Fibroblast of lung (primary cell): Measurements from ENCODE around the gene OR2F2.

Experiments used
- EZH2 ChIP-seq: IDR thresholded peaks from 2 replicates; pipeline ENCODE4 v1.5.1; 2012; ENCODE audit warnings: low read length, control low read depth, mild to moderate bottlenecking; ENCODE audit errors: missing control alignments
- TF ChIP-seq, protein P1 (sequence below), 2 donors: IDR thresholded peaks in 1 of 2; conservative IDR thresholded peaks in 1 of 2; 1 replicate in 1 of 2; 2 replicates in 1 of 2; pipeline ENCODE4 v1.5.1; 2011 to 2012; ENCODE audit warnings: low read length in 2 of 2, control low read depth in 1 of 2, inconsistent platforms in 1 of 2, low read depth in 1 of 2, mild to moderate bottlenecking in 1 of 2

DNA sequence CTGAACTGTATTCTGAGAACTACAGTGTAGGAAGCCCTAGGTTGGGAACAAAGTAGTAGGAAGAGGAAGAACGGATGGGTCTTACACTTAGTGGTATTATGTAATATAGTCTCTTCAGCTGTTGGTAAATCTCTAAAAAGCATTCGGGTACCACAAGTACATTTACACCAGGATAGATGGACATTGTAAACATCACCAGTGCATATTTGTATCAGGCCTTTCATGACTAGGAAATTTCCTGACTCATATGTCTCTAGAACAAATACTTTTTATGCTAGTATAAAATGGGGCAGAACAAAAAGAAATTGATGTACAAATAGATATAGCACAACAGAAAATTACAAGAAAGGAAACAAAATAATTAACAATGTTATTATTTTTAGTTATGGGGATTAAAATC is 43.6 kb downstream of the OR2F2 start:
- no peak for TF ChIP-seq EZH2
- TF ChIP-seq, protein P1, sequence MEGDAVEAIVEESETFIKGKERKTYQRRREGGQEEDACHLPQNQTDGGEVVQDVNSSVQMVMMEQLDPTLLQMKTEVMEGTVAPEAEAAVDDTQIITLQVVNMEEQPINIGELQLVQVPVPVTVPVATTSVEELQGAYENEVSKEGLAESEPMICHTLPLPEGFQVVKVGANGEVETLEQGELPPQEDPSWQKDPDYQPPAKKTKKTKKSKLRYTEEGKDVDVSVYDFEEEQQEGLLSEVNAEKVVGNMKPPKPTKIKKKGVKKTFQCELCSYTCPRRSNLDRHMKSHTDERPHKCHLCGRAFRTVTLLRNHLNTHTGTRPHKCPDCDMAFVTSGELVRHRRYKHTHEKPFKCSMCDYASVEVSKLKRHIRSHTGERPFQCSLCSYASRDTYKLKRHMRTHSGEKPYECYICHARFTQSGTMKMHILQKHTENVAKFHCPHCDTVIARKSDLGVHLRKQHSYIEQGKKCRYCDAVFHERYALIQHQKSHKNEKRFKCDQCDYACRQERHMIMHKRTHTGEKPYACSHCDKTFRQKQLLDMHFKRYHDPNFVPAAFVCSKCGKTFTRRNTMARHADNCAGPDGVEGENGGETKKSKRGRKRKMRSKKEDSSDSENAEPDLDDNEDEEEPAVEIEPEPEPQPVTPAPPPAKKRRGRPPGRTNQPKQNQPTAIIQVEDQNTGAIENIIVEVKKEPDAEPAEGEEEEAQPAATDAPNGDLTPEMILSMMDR (conservative IDR thresholded peaks at IDR 0.05 in 1 of 2, IDR thresholded peaks at IDR 0.05 in 1 of 2; ENCODE audit: low read depth in 1 of 2, low read length in 2 of 2), result no peak
